ENCODE data around the gene CDKN2C. TPM values are rescaled to one million over a fixed set of nuclear protein-coding genes. Genes with fewer than 3 reads are reported as not detected.

CDKN2C gene
- total RNA-seq, 1 donor from 2014 or later, result 14.9 TPM

Other genes with a start within 250 kb of the CDKN2C start
- 58.8 and 62.0 TPM in 2 replicates for gene FAF1, start 10.0 kb upstream of the CDKN2C start, total RNA-seq
- gene C1orf185, start 132.0 kb downstream of the CDKN2C start, total RNA-seq, result not detected in 2 replicates